IPS DF 4.7 (cell line): ENCODE results near the gene PPP1R26.
"Not testable (repeated sequence)": the region's sequence is repeated elsewhere in the genome, so short reads cannot be mapped to it uniquely, and the experiment has no call there.

ENCODE experiments used
- DNase-seq: peaks from one replicate; pipeline ENCODE4 v3.0.0-alpha.2; 2013; ENCODE audit warnings: low spot score; ENCODE audit errors: extremely low read depth

Gene PPP1R26

GRCh38 chr9:135458478-135458877 lies 21.1 kb upstream of the PPP1R26 start:
- not testable (repeated sequence) for DNase-seq

GRCh38 chr9:135461936-135462335 lies 17.6 kb upstream of the PPP1R26 start:
- DNase-seq, result no peak

- DNase-seq, result no peak
Measured at GRCh38 chr9:135463140-135463539, 16.4 kb upstream of the PPP1R26 start.

- no peak for DNase-seq
Measured at GRCh38 chr9:135464181-135464580, 15.4 kb upstream of the PPP1R26 start.

- no peak for DNase-seq
Measured at GRCh38 chr9:135468854-135469521, 10.6 kb upstream of the PPP1R26 start.

- no peak for DNase-seq
Measured at GRCh38 chr9:135471791-135472640, 7.6 kb upstream of the PPP1R26 start.

GRCh38 chr9:135473972-135474543 lies 5.5 kb upstream of the PPP1R26 start:
- DNase-seq, result no peak

GRCh38 chr9:135474915-135475314 lies 4.7 kb upstream of the PPP1R26 start:
- DNase-seq, result no peak

- DNase-seq, result no peak
Measured at GRCh38 chr9:135476561-135477355, 2.8 kb upstream of the PPP1R26 start.

GRCh38 chr9:135478191-135478590 lies 1.4 kb upstream of the PPP1R26 start:
- no peak for DNase-seq

GRCh38 chr9:135478829-135479468 lies 633 bp upstream of the PPP1R26 start:
- DNase-seq, result no peak

GRCh38 chr9:135480071-135480939 lies 723 bp downstream of the PPP1R26 start:
- DNase-seq, result no peak

- DNase-seq, result no peak
Measured at GRCh38 chr9:135480940-135481310, 1.3 kb downstream of the PPP1R26 start.

- DNase-seq, result no peak
Measured at GRCh38 chr9:135482015-135482754, 2.6 kb downstream of the PPP1R26 start.

GRCh38 chr9:135484460-135485277 lies 5.1 kb downstream of the PPP1R26 start:
- no peak for DNase-seq

GRCh38 chr9:135485385-135485784 lies 5.8 kb downstream of the PPP1R26 start:
- no peak for DNase-seq

- DNase-seq, result no peak
Measured at GRCh38 chr9:135485832-135486231, 6.2 kb downstream of the PPP1R26 start.

GRCh38 chr9:135486267-135487065 lies 6.9 kb downstream of the PPP1R26 start:
- DNase-seq, result no peak
